Left lung (tissue), 10 donors: ENCODE data around the gene EBPL. TPM values are rescaled to one million over a fixed set of nuclear protein-coding genes. Genes with fewer than 3 reads are reported as not detected.
A peak's percentile ranks its signal among the peaks of the same experiment; 100 is the strongest.

Experiments
- ATAC-seq: fragments of 200-7000 bp; cut with Tn5 transposase; one replicate; pipeline ENCODE4 v1.9.1; 2020; ENCODE audit warnings: moderate library complexity
- DNase-seq, 4 donors: peaks; one replicate each; pipeline ENCODE4 v3.0.0-alpha.2; 2013 to 2020
- H3K27ac ChIP-seq, 2 donors: fragments of 200-600 bp; sonication (generic) in 1 of 2; one replicate each; pipeline versions ENCODE4 v1.5.0 to v1.8.0; 2020 to 2021
- H3K27me3 ChIP-seq, 2 donors: fragments of 200-600 bp; sonication (generic) in 1 of 2; one replicate each; pipeline versions ENCODE4 v1.5.0 to v1.8.0; 2020 to 2021
- H3K36me3 ChIP-seq, 2 donors: fragments of 200-600 bp; sonication (generic) in 1 of 2; one replicate each; pipeline versions ENCODE4 v1.5.0 to v1.8.0; 2020 to 2021
- H3K4me1 ChIP-seq, 2 donors: fragments of 200-600 bp; one replicate each; pipeline ENCODE4 v1.8.0; 2021
- H3K4me3 ChIP-seq, 2 donors: fragments of 200-600 bp; sonication (generic) in 1 of 2; one replicate each; pipeline versions ENCODE4 v1.5.0 to v1.8.0; 2020 to 2021; ENCODE audit warnings: mild to moderate bottlenecking in 1 of 2
- H3K9me3 ChIP-seq, 2 donors: fragments of 200-600 bp; sonication (generic) in 1 of 2; one replicate each; pipeline versions ENCODE4 v1.5.0 to v1.8.0; 2020 to 2021
- intact Hi-C, 2 donors: fragments of 100-400 bp; cut with DNase I; formaldehyde crosslinking; loops; one replicate each; pipeline versions ENCODE4 v1.11.2 to v1.14.2; 2022
- polyA plus RNA-seq, 6 donors: library from polyadenylated mRNA; unstranded; fragments of 120-200 nt; gene quantifications; one replicate each; pipeline ENCODE4 v1.2.1, GENCODE V29; 2013; ENCODE audit not compliant: insufficient read length in 6 of 6
- total RNA-seq, 2 donors: library from RNA; stranded (reverse); fragmentation: NEBNext Ultra II Directional; extraction: Animal tissue kit (Norgen Biotek cat#: 25700); gene quantifications; one replicate each; pipeline ENCODE4 v1.2.1, GENCODE V29; 2021
- TF ChIP-seq, protein P1 (sequence below), 2 donors: fragments of 200-600 bp; sonication (generic) in 1 of 2; IDR thresholded peaks; one replicate each; pipeline versions ENCODE4 v1.5.0 to v1.8.0; 2021; ENCODE audit warnings: antibody characterized with exemption in 2 of 2
- donor health status: DM: no; HTN: yes; CAD: no.
- donor health status: DM: no; HTN: no; CAD: no.

Gene EBPL
- total and polyA plus RNA-seq, 8 donors = 54.6 to 79.9 (median 70.2) TPM

- Histone ChIP-seq H3K9me3 (no peaks in the 10 kb centered on the region), H3K27ac (no peak overlapping the region), H3K4me1 (no peaks in the 10 kb centered on the region), H3K27me3 (no peaks in the 10 kb centered on the region), H3K36me3 (no peaks in the 10 kb centered on the region), H3K4me3 (no peak overlapping the region)
- TF ChIP-seq, protein P1, sequence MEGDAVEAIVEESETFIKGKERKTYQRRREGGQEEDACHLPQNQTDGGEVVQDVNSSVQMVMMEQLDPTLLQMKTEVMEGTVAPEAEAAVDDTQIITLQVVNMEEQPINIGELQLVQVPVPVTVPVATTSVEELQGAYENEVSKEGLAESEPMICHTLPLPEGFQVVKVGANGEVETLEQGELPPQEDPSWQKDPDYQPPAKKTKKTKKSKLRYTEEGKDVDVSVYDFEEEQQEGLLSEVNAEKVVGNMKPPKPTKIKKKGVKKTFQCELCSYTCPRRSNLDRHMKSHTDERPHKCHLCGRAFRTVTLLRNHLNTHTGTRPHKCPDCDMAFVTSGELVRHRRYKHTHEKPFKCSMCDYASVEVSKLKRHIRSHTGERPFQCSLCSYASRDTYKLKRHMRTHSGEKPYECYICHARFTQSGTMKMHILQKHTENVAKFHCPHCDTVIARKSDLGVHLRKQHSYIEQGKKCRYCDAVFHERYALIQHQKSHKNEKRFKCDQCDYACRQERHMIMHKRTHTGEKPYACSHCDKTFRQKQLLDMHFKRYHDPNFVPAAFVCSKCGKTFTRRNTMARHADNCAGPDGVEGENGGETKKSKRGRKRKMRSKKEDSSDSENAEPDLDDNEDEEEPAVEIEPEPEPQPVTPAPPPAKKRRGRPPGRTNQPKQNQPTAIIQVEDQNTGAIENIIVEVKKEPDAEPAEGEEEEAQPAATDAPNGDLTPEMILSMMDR (IDR thresholded peaks at IDR 0.05) = peak in 1 of 2 donors; percentile 11
- DNase-seq = peak in 1 of 4 donors; percentile 36
- peak; percentile 72 for ATAC-seq
- intact Hi-C loops = loop anchor here in 1 of 2 donors (10.0 kb wide), 1 partner anchor 192 kb away; no protein-coding TSS in a partner anchor
Observed at GRCh38 chr13:49652355-49653305, 38.7 kb downstream of the EBPL start.

DNA sequence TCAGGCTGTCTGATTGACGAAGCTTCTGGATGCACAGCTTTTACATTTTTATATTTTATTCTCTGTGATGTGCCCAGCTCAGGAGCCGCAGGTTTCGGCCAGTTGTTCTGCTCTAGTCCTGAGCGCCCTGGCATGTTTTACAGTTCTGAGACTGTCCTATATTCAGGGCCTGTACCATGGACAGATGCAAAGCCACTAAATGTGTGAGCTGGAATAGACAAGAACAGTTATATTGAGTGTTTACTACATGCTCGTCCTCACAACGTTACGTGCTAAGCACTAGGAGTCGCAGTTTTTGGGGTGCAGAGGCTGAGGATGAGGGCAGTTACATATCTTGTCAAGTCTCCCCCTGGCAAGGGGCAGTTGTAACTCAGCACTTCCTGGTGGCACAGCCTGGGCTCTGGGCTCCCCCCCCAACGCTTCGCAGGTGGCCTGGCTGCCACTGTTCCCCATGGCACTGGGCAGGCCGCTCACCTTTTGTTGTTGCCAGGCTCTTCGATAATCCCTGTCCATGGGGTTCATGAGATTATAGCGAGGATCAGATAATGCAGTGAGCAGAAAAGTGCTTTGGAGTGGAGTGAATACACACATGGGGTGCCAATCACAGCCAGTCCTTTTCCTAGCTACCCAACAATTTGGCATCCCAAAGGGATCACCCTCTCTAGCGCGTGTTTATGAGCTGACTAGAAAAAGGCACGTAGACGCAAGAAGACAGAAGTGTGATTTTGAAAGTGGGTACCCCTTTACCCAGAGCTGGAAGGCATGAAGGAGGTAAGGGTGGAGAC is 39.5 kb downstream of the EBPL start:
- ATAC-seq = no peak
- intact Hi-C loops = loop anchor here in 1 of 2 donors (10.0 kb wide), 1 partner anchor 193 kb away; no protein-coding TSS in a partner anchor
- TF ChIP-seq, protein P1 (IDR thresholded peaks at IDR 0.05) = no peak
- no peak overlapping the region for H3K4me3 ChIP-seq
- H3K27me3 ChIP-seq = no peaks in the 10 kb centered on the region
- no peak overlapping the region for H3K27ac ChIP-seq
- H3K9me3 ChIP-seq = no peaks in the 10 kb centered on the region
- no peak for DNase-seq
- H3K36me3 ChIP-seq = no peaks in the 10 kb centered on the region
- no peaks in the 10 kb centered on the region for H3K4me1 ChIP-seq

DNA sequence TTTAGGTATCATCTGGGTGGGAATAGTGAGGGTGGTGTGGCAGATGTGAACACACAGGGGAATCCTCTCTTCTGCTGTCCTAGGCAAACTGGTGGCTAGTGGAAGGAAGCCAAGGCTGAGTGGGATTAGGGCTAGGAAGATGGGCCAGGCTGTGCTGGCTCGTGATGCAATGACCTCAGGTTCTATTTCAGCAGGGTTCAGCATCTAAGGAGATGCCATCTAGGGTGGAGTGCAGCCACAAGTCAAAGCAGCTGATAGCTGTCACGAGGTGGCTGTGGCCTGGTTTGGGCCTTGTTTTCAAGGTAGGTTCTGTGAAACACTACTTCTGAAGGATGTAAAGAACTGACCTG is 41.3 kb downstream of the EBPL start:
- peaks cover 0 to 9% of the 10 kb centered on the region in 2 donors for H3K4me1 ChIP-seq
- peak overlapping the region in 1 of 2 donors; percentile 11 for H3K27ac ChIP-seq
- intact Hi-C loops = loop anchor here in 1 of 2 donors (10.0 kb wide), 1 partner anchor 195 kb away; no protein-coding TSS in a partner anchor
- no peak overlapping the region for H3K4me3 ChIP-seq
- TF ChIP-seq, protein P1 (IDR thresholded peaks at IDR 0.05) = no peak
- no peak for ATAC-seq
- H3K36me3 ChIP-seq = no peaks in the 10 kb centered on the region
- H3K27me3 ChIP-seq = no peaks in the 10 kb centered on the region
- H3K9me3 ChIP-seq = no peaks in the 10 kb centered on the region
- no peak for DNase-seq

- Histone ChIP-seq H3K27ac (peak overlapping the region in 1 of 2 donors; percentile 11), H3K4me1 (peaks cover 0 to 14% of the 10 kb centered on the region in 2 donors), H3K9me3 (no peaks in the 10 kb centered on the region), H3K4me3 (no peak overlapping the region), H3K27me3 (no peaks in the 10 kb centered on the region), H3K36me3 (no peaks in the 10 kb centered on the region)
- DNase-seq = no peak
- TF ChIP-seq, protein P1 (IDR thresholded peaks at IDR 0.05) = no peak
- peak; percentile 74 for ATAC-seq
- intact Hi-C loops = no loop called here
Observed at GRCh38 chr13:49649244-49649962, 41.9 kb downstream of the EBPL start.
